Measurements from ENCODE around the gene GCSH. TPM values are rescaled to one million over a fixed set of nuclear protein-coding genes. Genes with fewer than 3 reads are reported as not detected.

GCSH gene
- total RNA-seq, 1 donor from 2014 or later, result 19.2 TPM

DNA sequence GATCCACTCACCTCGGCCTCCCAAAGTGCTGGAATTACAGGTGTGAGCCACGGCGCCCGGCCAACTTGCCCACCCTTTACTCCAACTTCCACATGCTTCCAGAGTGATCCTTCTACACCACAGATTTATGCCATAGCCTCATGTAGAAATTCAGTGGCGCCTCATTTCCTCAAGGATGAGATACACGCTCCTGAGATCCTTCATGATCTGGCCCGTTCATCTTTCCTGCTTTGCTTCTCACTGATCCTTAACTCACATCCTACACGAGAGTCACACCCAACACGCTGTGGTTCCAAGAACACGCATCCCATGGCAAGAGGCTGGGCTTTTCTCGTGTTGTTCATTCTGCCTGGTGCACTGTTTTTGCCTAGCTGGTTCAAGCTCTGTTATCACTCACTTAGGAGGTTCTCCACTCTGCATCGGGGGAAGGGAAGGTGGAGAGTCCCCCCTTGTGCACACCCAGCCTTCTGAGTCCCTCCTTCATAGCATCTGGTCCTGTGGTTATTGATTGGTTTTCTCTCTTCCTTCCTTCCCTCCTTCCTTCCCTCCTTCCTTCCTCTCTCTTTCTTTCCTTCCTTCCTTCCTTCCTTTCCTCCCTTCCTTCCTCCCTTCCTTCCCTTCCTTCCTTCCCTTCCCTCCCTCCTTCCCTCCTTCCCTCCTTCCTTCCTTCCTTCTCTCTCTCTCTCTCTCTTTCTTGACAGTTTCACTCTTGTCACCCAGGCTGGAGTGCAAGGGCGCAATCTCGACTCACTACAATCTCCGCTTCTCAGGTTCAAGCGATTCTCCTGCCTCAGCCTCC lies 32.7 kb upstream of the GCSH start:
- Mint-ChIP-seq H3K9me3 (ENCODE audit: unreplicated experiment) (no peaks in the 10 kb centered on the region), H3K36me3 (ENCODE audit: unreplicated experiment) (no peaks in the 10 kb centered on the region), H3K27me3 (ENCODE audit: unreplicated experiment) (peaks cover 5% of the 10 kb centered on the region), H3K4me1 (ENCODE audit: unreplicated experiment) (no peaks in the 10 kb centered on the region), H3K27ac (ENCODE audit: unreplicated experiment) (no peak overlapping the region), H3K4me3 (ENCODE audit: unreplicated experiment) (no peak overlapping the region)
- TF ChIP-seq CTCF (IDR thresholded peaks at IDR 0.05), result no peak
- no peak for DNase-seq (ENCODE audit: extremely low spot score, unreplicated experiment)

GRCh38 chr16:81127051-81127450 lies 30.9 kb upstream of the GCSH start:
- Mint-ChIP-seq H3K27ac (ENCODE audit: unreplicated experiment) (no peak overlapping the region), H3K4me1 (ENCODE audit: unreplicated experiment) (no peaks in the 10 kb centered on the region), H3K4me3 (ENCODE audit: unreplicated experiment) (no peak overlapping the region), H3K36me3 (ENCODE audit: unreplicated experiment) (no peaks in the 10 kb centered on the region), H3K9me3 (ENCODE audit: unreplicated experiment) (no peaks in the 10 kb centered on the region), H3K27me3 (ENCODE audit: unreplicated experiment) (peaks cover 2% of the 10 kb centered on the region)
- no peak for DNase-seq (ENCODE audit: extremely low spot score, unreplicated experiment)
- no peak for TF ChIP-seq CTCF (IDR thresholded peaks at IDR 0.05)

DNA sequence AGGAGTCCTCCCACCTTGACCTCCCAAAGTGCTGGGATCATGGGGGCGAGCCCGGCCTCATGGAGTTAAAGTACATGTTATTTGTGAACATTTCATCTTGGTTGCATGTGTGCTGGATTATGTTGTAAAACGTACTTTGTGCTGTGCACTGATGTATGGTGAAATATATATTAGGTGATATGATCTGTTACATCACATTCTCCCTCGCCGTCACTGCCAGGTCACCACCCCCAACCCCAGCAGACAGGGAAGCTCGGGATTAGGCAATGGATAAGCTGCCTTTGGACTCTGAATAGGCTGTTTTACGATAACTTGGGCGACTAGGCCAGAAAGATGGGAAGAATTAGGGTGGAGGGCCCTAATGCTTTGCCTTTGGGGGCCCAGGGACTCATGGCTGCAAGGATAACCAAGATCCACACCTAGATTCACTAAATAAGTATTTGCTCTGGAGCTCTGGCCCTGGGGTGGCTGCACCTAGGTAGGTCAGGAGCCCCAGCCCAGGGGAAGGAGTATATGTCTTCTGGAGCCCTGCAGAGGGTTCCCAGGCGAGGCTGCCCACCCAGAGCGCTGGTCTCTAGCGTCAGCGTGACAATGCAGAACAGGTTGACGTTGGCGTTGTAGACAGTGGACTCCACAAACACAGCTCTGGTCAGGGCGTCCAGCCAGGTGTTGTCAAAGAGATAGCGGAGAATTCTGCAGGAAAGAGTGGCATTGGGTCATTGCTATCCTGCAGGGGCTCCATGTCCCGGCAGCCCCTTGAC lies 27.1 kb upstream of the GCSH start:
- no peak overlapping the region for H3K4me3 Mint-ChIP-seq (ENCODE audit: unreplicated experiment)
- no peak for TF ChIP-seq CTCF (IDR thresholded peaks at IDR 0.05)
- DNase-seq (ENCODE audit: extremely low spot score, unreplicated experiment), result no peak
- no peaks in the 10 kb centered on the region for H3K36me3 Mint-ChIP-seq (ENCODE audit: unreplicated experiment)
- peaks cover 6% of the 10 kb centered on the region for H3K27me3 Mint-ChIP-seq (ENCODE audit: unreplicated experiment)
- H3K4me1 Mint-ChIP-seq (ENCODE audit: unreplicated experiment), result no peaks in the 10 kb centered on the region
- H3K9me3 Mint-ChIP-seq (ENCODE audit: unreplicated experiment), result no peaks in the 10 kb centered on the region
- no peak overlapping the region for H3K27ac Mint-ChIP-seq (ENCODE audit: unreplicated experiment)

DNA sequence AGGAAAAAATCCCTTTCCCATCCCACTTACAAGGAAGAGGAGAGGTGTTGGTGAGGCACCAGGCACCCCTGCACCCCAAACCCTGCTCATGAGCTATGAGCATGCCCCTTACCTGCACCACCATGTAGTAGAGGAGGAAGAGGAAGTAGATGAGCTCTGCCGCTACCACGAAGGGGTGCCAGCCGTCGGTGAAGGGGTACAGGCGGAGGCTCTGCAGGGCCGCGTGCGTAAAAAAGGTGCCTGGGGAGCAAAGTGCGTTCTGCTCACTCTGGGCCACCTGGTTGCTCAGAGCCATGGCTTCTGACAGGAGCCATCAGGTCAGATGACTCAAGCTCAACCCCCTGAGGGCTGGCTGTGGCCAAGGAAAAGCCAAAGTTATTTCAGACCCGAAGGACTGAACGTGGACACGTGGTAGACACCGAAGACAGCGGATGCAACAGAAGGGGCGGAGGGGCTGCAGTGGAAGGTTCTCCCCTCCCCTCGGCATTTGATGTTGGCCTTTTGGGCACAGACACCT lies 25.3 kb upstream of the GCSH start:
- no peak for TF ChIP-seq CTCF (IDR thresholded peaks at IDR 0.05)
- no peak for DNase-seq (ENCODE audit: extremely low spot score, unreplicated experiment)
- H3K4me3 Mint-ChIP-seq (ENCODE audit: unreplicated experiment), result no peak overlapping the region

DNA sequence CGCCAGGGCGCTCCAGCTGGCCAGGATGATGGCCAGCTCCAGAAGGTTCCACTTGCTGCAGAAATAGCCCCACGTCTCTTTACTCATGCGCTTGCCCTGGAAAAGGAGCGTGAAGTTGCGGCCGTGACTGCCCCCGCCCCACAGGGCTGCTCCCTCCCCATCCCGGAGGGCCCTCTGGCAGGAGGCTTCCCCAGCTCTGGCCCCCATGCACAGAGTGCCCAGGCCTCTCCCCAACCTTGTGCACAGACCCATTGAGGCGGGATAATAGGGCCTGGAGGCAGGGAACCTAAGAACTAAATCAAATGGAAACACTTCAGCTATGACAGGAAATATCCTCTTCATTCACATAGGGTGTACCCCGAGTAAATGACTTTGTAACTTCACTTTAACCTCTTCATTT lies 21.2 kb upstream of the GCSH start:
- no peak overlapping the region for H3K4me3 Mint-ChIP-seq (ENCODE audit: unreplicated experiment)
- no peaks in the 10 kb centered on the region for H3K4me1 Mint-ChIP-seq (ENCODE audit: unreplicated experiment)
- no peak for DNase-seq (ENCODE audit: extremely low spot score, unreplicated experiment)

More for the DNA sequence above, 25.3 kb upstream of the GCSH start:
- Mint-ChIP-seq H3K27me3 (ENCODE audit: unreplicated experiment) (peaks cover 8% of the 10 kb centered on the region), H3K9me3 (ENCODE audit: unreplicated experiment) (no peaks in the 10 kb centered on the region), H3K4me1 (ENCODE audit: unreplicated experiment) (no peaks in the 10 kb centered on the region), H3K36me3 (ENCODE audit: unreplicated experiment) (no peaks in the 10 kb centered on the region), H3K27ac (ENCODE audit: unreplicated experiment) (no peak overlapping the region)

More for the DNA sequence above, 21.2 kb upstream of the GCSH start:
- Mint-ChIP-seq H3K27me3 (ENCODE audit: unreplicated experiment) (peaks cover 10% of the 10 kb centered on the region), H3K36me3 (ENCODE audit: unreplicated experiment) (no peaks in the 10 kb centered on the region), H3K9me3 (ENCODE audit: unreplicated experiment) (no peaks in the 10 kb centered on the region), H3K27ac (ENCODE audit: unreplicated experiment) (no peak overlapping the region)
- no peak for TF ChIP-seq CTCF (IDR thresholded peaks at IDR 0.05)

Data from osteocyte (in vitro differentiated cells).